Measurements from ENCODE around the gene GPSM3.
"Not testable (repeated sequence)": the region's sequence is repeated elsewhere in the genome, so short reads cannot be mapped to it uniquely, and the experiment has no call there.

The GPSM3 gene

DNA sequence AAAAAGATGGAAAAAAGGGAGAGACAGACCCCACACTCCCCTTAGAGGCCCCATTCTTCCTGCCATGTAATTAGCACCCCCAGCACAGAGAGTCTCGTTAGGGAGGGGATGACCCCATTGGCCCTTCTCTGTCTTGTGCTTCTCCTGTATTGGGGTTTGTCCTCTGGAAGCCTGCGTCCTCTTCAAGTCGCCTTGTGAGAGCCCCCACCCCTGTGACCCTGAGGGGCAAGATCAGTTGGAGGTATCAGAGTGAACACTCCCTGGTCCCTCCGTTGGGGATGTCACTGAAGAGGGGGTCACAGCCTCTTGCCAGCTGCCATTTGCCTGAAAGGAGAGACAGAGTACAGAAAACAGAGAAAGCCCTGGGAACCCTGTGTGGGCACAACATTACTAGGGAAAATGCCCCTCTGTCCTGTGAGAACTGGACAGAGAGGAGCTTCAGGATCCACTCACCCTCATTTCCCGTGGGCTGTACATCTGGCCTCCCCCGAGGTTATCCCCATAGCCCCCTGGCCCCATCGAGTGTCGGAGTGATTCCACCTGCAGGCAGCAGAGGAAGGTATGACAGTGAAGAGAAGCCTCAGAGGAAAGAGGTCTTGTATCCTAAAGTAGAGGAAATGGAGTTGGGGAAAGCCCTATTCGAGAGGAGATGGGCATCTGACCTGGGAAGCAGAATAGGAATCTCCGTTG, 6.1 kb downstream of the GPSM3 start:
- not testable (repeated sequence) for DNase-seq

DNA sequence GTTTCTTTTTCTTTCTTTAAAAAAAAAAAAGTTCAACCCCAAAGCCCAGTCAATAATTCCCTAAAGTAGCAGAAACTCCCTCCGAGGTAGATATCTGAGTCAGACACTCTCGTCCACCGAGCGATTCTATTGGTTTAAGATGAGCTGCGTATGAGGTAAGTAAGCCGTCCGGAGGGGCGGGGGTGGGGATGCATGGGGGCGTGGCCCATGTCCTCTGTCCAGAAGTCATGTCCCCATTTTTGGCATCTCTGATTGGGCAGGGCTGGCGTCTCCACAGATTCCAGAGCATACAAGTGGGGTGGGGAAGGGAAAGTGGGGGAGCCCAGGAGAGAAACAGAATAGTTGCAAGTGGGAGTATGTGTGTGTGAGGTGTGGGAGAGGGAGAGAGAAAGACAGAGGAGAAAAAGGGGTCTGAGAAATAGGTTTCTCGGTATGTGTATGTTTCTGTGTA, 6.7 kb downstream of the GPSM3 start:
- peak; percentile 77 for DNase-seq

DNA sequence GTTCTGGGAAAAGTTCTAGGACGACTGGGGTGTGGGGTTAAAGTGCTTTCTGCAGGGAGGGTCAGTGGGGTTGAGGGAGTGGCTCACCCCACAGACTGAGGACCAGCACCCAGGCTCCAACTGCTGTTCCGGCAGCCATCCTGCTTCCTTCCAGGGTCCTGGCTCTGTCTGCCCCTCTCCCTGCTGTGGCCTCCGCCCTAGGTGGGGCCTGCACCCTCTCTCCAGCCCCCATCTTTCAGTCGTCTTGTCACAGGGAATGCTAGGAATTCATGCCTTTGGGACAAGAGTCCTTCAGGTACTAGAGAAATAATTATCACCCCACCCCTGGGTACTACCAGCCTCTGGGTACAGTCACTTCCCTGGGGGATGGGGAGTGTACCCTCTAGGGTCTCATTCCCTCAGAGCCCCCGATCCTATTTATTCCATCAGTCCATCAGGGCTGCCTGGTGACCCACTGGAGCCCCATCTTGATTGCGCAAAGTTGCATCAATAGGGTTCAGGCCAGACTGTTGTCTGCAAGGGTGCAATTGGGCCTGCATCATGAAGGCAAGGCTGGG, 8.3 kb downstream of the GPSM3 start, which contains the start of gene AGER:
TSS of gene AGER (minus strand) at position 170 of the 557 bp plus-strand sequence. CDS start at position 139, 31 bp downstream.
- no peak for DNase-seq

DNA sequence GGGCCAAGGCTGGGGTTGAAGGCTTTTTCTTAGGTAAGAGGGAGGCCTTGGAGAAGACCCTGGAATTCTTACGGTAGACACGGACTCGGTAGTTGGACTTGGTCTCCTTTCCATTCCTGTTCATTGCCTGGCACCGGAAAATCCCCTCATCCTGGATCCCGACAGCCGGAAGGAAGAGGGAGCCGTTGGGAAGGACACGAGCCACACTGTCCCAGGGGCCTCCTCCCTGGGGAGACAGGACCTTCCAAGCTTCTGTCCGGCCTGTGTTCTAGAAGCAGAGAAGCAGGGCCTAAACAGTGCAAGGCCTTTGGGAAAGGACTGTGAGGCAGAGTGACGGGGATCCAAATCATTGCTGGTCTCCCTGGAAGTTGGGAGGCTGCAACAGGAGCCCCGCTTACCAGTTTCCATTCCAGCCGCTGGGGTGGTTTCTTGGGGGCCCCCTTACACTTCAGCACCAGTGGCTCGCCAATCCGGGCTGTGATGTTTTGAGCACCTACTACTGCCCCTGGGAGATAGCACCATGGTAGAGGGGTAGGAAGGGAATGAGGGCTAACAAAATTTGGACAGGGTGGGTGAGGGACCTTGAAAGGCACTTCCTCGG, 8.9 kb downstream of the GPSM3 start:
- DNase-seq = no peak

DNA sequence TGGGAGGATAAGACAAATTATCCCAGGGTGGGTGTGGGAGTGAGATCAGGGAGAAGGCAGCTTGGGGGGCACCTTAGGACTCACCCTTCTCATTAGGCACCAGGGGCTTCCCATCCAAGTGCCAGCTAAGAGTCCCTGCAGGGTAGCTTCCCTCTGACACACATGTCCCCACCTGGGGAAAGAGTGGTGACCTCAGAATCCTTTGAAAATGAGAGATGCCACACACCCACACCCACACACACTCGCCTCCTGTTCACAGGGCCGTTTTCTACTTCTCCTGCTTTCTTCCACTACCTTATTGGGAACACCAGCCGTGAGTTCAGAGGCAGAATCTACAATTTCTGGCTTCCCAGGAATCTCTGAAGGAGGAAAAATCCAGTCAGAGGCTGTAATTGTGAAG, 9.4 kb downstream of the GPSM3 start:
- DNase-seq = no peak

DNA sequence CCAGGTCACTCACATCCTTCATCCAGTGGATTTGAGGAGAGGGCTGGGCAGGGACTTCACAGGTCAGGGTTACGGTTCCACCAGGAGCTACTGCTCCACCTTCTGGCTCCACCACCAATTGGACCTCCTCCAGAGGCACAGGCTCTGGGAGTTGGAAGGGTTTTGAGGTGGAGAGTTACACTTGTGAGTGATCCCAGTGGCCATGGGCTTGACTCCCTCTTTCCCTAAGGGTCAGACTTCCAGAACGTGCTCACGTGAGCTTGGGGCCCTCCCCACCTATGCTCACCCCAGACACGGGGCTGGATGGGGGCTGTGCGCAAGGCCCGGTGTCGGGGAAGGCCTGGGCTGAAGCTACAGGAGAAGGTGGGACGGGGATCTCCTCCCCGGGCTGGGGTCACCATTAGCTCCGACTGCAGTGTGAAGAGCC, 9.9 kb downstream of the GPSM3 start:
- no peak for DNase-seq

DNA sequence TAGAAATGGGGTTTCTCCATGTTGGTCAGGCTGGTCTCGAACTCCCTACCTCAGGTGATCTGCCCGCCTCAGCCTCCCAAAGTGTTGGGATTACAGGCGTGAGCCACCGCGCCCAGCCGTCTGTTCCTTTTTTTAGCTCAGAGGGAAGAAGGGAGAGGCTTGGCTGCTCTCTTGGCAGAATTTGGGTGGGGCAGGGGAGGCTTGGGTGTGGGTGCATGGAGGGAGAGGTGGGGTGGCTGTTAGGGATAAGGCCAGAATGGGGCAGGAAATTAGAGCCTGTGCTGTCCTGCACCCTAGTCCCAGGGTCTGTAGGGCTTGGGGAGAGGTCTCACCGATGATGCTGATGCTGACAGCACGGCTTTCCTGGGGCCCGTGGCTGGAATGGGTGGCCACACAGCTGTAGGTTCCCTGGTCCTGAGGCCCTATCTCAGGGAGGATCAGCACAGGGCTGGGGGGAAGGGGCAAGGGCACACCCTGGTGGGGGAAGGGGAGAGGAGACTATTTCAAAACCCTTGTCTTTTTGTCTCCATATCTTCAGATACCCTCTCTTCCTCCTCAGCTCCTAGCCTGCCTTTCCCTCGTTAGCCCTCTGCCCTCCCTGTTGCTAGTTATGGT, 10.4 kb downstream of the GPSM3 start:
- DNase-seq = no peak

DNA sequence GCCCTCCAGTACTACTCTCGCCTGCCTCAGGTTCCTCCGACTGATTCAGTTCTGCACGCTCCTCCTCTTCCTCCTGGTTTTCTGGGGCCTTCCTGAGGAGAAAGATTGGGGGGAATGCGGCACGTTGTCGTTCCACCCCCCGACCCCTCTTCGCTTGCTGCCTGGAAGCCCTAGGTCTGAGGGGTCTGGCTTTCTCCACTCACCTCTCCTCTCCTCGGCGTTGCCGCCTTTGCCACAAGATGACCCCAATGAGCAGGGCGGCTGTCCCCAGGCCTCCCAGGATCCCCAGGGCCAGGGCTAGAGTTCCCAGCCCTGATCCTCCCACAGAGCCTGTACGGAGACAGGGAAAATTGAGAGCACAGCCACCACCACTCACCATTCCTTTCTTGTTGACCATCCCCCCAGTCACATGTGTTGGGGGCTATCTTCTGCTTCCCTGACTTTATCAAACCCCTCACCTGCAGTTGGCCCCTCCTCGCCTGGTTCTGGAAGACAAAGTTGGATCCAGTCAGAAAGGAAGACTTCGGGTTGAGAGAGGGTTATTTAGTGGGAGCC, 11.2 kb downstream of the GPSM3 start:
- DNase-seq = no peak

DNA sequence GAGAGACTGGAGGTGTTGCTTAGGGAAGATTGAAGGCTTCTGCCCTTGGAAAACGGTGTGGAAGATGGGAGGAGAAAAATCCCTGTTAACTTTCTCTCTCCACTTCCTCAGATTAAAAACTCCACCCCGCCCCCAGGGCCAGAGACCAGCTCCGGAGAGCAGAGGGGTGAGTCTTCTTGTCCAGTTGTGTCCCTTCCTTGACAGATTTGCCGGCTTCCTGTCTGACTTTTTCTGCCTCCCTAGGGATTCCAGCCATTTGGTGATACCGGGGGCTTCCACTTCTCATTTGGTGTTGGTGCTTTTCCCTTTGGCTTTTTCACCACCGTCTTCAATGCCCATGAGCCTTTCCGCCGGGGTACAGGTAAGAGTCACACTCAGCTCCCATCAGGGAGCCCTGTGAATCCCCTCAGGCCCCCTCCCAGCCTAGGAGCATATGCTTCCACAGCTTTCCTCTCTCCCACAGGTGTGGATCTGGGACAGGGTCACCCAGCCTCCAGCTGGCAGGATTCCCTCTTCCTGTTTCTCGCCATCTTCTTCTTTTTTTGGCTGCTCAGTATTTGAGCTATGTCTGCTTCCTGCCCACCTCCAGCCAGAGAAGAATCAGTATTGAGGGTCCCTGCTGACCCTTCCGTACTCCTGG, 12.6 kb downstream of the GPSM3 start:
- DNase-seq = no peak

DNA sequence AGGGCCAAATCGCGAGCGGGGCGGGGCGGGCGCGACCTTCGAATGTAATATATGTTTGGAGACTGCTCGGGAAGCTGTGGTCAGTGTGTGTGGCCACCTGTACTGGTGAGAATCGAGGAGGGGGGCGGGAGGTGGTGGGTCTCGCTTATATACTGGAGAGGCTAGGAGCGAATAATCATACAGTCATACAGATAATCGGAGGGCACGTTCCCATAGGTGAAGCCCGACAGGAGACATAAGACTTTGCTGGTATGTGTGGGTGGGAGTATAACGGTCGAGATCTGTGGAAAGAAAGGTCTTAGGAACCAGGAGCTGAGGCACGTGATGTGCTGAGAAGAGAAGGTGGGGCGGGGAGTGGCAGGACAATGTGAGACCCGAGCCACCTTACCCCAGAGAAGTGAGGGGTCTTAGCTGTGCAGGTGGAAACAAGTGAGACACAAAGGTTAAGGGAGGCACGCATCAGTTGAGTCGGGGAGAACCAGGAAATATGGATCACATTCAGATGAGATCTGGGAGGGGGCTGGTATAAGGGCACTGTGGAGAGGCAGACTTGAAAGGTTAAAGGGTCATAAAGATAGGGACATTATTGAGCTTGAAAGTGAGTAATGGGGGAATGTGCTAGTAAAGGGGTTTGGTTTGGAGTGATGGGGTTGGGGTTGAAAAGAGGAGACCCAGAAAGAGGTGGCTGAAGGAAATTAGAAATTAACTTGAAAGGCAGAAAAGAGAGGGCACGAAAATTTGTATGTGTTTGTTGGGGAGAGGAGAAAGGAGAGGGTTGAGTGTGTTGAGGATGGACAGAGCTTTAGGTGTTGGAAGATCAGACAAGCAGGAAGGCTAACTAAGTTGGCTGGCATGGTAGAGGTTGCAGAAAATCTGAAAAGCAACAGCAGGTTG, 13.6 kb downstream of the GPSM3 start:
- DNase-seq = no peak

DNA sequence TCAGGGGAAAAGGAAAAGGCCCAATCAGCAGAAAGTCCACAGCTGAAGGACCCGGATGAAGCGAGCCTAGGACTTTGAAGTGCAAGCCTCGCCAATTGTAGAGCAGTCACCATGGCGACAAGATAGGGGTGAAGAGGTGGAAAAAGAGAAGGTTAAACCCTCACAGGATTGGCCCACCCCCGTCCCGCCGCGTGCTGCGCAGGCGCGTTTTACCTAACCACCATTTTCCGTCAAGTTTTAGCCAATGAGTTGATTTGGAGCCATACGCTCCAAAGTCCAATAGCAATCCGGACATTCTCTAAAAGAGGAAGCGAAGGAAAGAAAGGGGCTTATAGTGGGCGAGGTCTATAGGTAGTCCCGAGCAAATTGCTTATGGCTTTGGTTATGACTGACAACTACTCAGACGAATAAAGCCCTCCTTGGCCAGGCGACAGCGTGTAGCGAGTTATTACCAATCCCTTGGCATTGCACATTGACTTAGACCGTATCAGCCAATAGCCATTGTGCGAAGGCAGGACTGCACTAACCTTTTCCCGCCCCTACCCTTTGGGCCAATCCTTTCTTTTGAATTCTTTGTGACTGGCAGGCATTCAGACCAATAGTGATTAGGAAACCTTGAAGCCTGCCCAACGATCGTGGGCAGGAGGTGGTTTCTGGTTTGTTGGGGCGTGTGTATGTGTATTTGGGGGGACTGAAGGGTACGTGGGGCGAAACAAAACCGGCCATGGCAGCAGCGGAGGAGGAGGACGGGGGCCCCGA, 14.5 kb downstream of the GPSM3 start, which contains the start of gene RNF5:
TSS of gene RNF5 (plus strand) at position 618 of the 759 bp plus-strand sequence. CDS start at position 725, 107 bp downstream.
- peak; percentile 93 for DNase-seq

DNA sequence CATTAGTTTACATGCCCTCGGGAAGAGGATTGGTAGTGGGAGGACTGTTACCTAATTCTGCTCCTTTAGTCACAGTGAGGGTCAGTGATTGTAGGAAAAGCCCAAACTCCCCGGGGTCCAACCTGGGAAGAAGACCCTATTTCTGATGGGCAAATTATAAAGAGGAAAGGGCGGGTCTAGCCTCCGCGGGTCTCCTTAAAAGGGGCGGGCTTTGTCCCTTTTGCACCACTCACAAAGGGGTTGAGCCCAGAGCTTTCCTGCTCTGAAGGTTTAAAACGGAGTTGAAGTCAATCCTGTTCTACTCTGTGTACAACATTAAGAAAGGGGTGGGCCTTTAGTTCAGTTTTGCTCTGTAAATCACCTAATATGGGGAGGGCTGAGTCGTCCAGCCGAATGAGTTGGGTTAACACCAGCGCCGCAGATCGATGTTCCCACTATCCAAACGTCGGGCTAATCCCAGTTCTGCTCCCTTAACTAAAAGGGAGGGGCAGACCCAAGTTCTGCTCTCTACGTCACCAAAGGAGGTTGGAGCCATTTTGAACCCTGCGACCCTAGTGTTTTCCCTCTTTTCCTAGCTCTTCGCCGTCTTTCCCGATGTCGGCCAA, 15.2 kb downstream of the GPSM3 start:
- DNase-seq = peak; percentile 49

DNA sequence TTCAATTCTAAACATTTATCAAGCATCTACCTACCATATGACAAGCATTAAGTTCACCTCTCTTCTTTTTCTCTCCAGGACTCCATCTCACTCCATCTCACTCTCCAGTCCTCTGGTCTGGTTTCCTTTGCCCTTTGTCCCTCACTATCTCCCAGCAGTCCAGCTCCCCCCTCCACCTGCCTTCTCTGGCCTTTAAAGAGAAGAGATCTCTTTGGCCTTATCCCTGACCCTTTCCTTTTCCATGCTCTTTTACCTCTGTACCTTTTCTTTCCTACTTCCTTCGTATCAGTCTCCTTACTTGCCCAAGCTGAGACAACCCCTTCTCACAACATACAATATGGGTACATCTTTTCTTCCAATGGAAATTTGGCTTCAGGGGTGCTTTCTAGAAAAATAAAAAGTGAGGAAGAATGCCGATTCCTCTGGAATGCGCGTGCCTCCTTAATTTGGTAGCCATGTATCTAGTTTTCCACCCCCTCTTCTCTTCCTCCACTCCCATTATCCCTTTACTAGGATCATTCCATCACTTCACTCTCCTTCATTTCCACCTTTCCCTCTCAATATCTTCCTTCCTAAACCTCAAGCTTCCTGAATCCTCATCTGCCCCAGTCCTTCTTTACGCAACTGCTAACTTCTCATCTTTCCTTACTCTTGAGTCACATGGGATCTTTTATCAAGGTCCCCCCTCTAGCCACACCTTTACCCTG, 15.8 kb downstream of the GPSM3 start:
- no peak for DNase-seq

DNA sequence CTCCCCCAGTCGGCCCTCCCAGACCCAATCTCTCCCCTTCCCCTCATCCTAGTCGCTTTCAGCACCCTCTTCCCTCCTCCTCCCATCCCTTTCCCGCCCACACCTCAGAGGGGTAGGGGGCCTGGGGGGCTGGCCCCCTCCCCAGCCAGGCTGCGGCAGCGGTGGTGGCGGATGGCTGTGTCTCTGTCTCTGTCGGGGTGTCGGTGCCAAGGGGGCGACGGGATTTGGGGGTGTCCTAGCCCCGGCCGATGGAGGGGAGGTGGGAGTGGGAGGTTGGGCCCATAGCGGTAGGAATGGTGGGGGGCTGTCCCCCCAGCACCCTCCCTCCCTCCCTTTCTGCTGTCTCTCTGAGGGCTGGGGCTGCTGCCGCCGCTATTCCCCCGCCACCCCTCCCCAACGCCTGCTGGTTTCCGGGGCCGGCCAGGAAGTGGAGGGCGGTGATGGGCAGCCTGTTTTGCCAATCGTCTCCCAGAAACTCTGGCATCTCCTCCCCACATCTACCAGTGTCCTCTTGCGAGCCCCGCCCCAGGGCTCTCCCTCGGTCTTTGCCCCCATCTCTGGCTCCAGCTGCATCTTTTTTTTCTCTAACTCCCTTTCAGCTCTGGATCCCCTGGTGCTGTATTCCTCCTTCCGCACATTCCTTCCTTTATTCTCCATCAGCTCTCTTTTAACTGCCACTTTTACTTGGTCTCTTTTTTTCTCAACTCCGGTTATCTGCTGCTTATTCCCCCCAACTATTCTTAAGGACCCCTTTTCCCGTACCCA, 16.6 kb downstream of the GPSM3 start, which contains the start of gene AGPAT1:
TSS of gene AGPAT1 (minus strand) at position 374 of the 765 bp plus-strand sequence. CDS start 4,588 bp downstream, outside the sequence.
- DNase-seq = peak; percentile 98

DNA sequence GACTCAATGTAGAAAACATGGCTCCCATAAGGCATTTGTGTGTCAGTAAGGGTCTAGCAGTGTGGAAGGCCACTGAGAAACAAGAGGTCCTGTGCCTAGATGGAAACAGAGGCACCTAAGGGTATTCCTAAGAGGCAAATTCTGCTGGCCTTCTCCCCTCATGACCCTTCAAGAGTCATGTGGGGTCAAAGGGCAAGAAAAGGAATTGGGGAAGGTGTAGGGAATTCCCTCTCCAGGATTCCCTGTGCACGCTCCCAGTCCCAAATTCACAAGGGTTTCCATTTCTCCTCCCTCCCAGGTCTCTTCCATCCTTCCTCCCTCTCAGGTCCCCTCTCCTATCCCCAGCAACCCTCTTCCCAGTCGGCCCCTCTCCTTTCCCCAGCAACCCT, 17.1 kb downstream of the GPSM3 start:
- DNase-seq = no peak

DNA sequence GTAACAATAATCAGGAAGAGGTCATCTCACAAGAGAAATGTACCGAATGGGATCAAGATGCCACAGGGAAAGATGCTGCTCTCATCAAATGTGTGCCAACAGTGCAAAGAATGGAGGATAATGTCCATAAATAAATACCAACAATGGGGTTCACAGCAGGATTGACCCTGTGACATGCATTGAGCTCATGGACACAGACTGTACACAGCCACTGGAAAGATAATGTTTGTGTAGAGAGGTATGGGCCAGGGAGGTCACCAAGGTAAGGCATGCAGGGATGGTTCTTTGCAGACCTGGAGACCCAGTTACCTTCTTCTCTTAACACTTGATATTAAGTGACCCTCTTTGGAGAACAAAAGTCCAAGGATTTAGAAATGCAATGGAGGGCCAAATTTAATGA, 18.0 kb downstream of the GPSM3 start:
- DNase-seq = no peak

DNA sequence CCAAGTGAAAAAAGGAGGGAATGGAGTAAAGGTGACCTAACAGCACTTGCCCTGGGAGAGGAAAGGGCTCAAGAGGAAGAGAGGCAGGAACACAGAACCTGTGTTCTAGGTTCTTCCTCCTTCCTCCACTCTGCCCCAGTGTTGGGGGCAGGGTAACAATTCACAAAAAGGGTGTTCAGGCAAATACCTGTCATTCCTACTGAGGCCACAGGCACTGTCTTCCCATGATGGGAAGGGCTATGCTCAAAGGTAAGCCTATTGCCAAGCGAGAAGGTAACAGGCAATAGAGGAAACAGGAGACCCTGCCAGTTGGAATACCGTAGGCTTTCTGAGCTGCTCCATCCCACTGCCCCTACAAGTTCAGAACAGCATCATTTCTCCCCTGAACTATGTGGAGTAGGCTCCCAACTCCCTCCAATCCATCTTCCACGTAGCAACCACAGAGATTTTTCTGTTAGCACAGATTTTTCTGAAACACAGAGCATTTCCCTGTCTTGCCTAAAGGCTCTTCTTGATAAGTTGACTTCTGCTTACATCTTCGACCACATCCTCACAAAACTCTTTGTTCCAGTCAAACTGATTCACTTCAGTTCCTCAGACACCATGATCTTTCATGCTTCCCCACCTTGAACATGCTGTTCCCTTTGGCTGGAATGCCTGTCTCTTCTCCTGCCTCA, 19.3 kb downstream of the GPSM3 start:
- DNase-seq = no peak

DNA sequence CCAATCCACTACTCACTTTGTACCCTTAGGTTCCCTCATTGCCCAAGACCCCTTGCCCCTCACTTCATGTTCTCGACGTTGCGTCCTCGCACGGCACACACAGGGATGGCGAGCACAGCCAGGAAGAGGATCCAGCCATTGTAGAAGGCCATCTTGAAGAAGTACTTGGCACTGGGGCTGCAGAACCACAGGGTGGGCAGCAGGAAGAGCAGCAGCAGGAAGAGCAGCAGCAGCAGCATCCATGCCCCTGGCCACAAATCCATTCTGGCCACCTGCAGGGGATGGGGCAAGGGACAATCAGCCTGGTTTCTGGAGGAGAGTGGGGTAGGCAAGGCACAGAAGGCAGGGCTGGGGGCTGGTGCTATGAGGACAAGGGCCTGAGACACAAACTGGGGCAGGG, 21.2 kb downstream of the GPSM3 start:
- DNase-seq = no peak

All from stimulated activated CD4-positive, alpha-beta T cell treated with anti-CD3 and anti-CD28 coated beads, Interleukin-15, amount 100 ng/mL, for 24 hours (primary cell).